IMR-90 (cell line): ENCODE results near the gene PIP4P1. TPM values are rescaled to one million over a fixed set of nuclear protein-coding genes. Genes with fewer than 3 reads are reported as not detected.

Source experiments
- ATAC-seq: fragments of 200-7000 bp; cut with Tn5 transposase; 2 replicates; pipeline ENCODE4 v1.9.1; 2020; ENCODE audit warnings: low read depth, mild to moderate bottlenecking, moderate library complexity
- BruUV-seq: library from RNA; stranded (reverse); fragments of 400-500 nt; replicated peaks from 2 replicates; lab custom pipeline; 2021; lab: Mats Ljungman, UMichigan
- CTCF ChIA-PET: fragments of 300-600 bp; formaldehyde crosslinking; extraction: SDS; loops from one replicate; lab custom pipeline; 2021; ENCODE audit warnings: antibody characterized with exemption; lab: Yijun Ruan, JAX
- POLR2A ChIA-PET: fragments of 300-600 bp; sonication (Branson Sonifier 250); formaldehyde crosslinking; loops from one replicate; lab custom pipeline; 2022; ENCODE audit warnings: antibody characterized with exemption; ENCODE audit not compliant: unreplicated experiment; lab: Charles Lee
- DNase-seq: peaks from one replicate; pipeline ENCODE4 v3.0.0; 2013
- H2AFZ ChIP-seq: replicated peaks from 2 replicates; pipeline ENCODE3; 2013; ENCODE audit warnings: low read length, mild to moderate bottlenecking; ENCODE audit not compliant: poor library complexity
- H2AK5ac ChIP-seq: 2 replicates; pipeline ENCODE4 v1.6.1; 2013; ENCODE audit warnings: low read depth, low read length, inconsistent platforms
- H2AK9ac ChIP-seq: replicated peaks from 2 replicates; pipeline ENCODE3; 2013; ENCODE audit warnings: mild to moderate bottlenecking, low read depth, low read length, moderate library complexity; ENCODE audit not compliant: poor library complexity
- H2BK120ac ChIP-seq: 2 replicates; pipeline ENCODE4 v1.6.1; 2013; ENCODE audit warnings: low read depth, low read length, inconsistent platforms
- H2BK15ac ChIP-seq: 3 replicates; pipeline ENCODE4 v1.6.1; 2013; ENCODE audit warnings: low read depth, low read length, inconsistent platforms
- H2BK20ac ChIP-seq: 2 replicates; pipeline ENCODE4 v1.6.1; 2013; ENCODE audit warnings: low read depth, mild to moderate bottlenecking, inconsistent platforms, low read length, moderate library complexity
- H2BK5ac ChIP-seq: 2 replicates; pipeline ENCODE4 v1.6.1; 2013; ENCODE audit warnings: mild to moderate bottlenecking, low read depth, low read length, inconsistent platforms; ENCODE audit not compliant: poor library complexity, severe bottlenecking
- H3K14ac ChIP-seq: replicated peaks from 2 replicates; pipeline ENCODE4 v1.6.1; 2013; ENCODE audit warnings: low read depth, low read length, inconsistent platforms
- H3K18ac ChIP-seq: 2 replicates; pipeline ENCODE4 v1.6.1; 2013; ENCODE audit warnings: low read depth, low read length, control low read depth
- H3K23ac ChIP-seq: 2 replicates; pipeline ENCODE4 v1.6.1; 2013; ENCODE audit warnings: low read depth, low read length, inconsistent platforms
- H3K27ac ChIP-seq: 2 replicates; pipeline ENCODE4 v1.5.1; 2013; ENCODE audit warnings: mild to moderate bottlenecking, control low read depth, low read length; ENCODE audit not compliant: insufficient read depth
- H3K27me3 ChIP-seq: 2 replicates; pipeline ENCODE4 v1.6.1; 2013; ENCODE audit warnings: low read length; ENCODE audit not compliant: control insufficient read depth, insufficient read depth
- H3K36me3 ChIP-seq: 2 replicates; pipeline ENCODE4 v1.6.1; 2013; ENCODE audit warnings: low read length, mixed read lengths; ENCODE audit not compliant: control insufficient read depth, insufficient read depth
- H3K4ac ChIP-seq: 2 replicates; pipeline ENCODE4 v1.6.1; 2013; ENCODE audit warnings: low read depth, low read length, inconsistent platforms
- H3K4me1 ChIP-seq: 2 replicates; pipeline ENCODE4 v1.6.1; 2013; ENCODE audit warnings: low read length, mixed read lengths; ENCODE audit not compliant: control insufficient read depth, insufficient read depth
- H3K4me2 ChIP-seq: 2 replicates; pipeline ENCODE4 v1.6.1; 2013; ENCODE audit warnings: low read depth, mild to moderate bottlenecking, control low read depth, low read length, moderate library complexity
- H3K4me3 ChIP-seq: 2 replicates; pipeline ENCODE4 v1.5.1; 2013; ENCODE audit warnings: low read depth, mild to moderate bottlenecking, control low read depth, low read length, moderate library complexity; ENCODE audit not compliant: insufficient read depth
- H3K56ac ChIP-seq: 2 replicates; pipeline ENCODE4 v1.6.1; 2013; ENCODE audit warnings: low read length, inconsistent platforms; ENCODE audit not compliant: insufficient read depth; ENCODE audit errors: extremely low read depth
- H3K79me1 ChIP-seq, 2 experiments: 2 replicates each; pipeline ENCODE4 v1.6.1; 2013; ENCODE audit warnings: low read length in 2 of 2, inconsistent platforms in 1 of 2, low read depth in 1 of 2
- H3K9ac ChIP-seq: 2 replicates; pipeline ENCODE4 v1.6.1; 2013; ENCODE audit warnings: low read depth, low read length, control low read depth
- H3K9me1 ChIP-seq: 2 replicates; pipeline ENCODE4 v1.6.1; 2013; ENCODE audit warnings: low read length, inconsistent platforms; ENCODE audit not compliant: insufficient read depth
- H3K9me3 ChIP-seq: 2 replicates; pipeline ENCODE4 v1.6.1; 2013; ENCODE audit warnings: low read length; ENCODE audit not compliant: control insufficient read depth, insufficient read depth
- H4K20me1 ChIP-seq: 2 replicates; pipeline ENCODE4 v1.6.1; 2013; ENCODE audit warnings: low read length, inconsistent platforms; ENCODE audit not compliant: insufficient read depth
- H4K5ac ChIP-seq: 2 replicates; pipeline ENCODE4 v1.6.1; 2013; ENCODE audit warnings: mild to moderate bottlenecking, low read depth, low read length, control low read depth
- H4K8ac ChIP-seq, 2 experiments: 2 replicates each; pipeline ENCODE4 v1.6.1; 2013; ENCODE audit warnings: low read depth in 2 of 2, low read length in 2 of 2, control low read depth in 1 of 2, inconsistent platforms in 1 of 2
- H4K91ac ChIP-seq: 2 replicates; pipeline ENCODE4 v1.6.1; 2013; ENCODE audit warnings: low read depth, low read length, inconsistent platforms; ENCODE audit not compliant: insufficient read depth
- BHLHE40 ChIP-seq: fragments of 150-350 bp; IDR thresholded peaks from 2 replicates; pipeline ENCODE4 v1.6.1; 2016; ENCODE audit warnings: mild to moderate bottlenecking, low read depth, low read length
- FOS ChIP-seq: fragments of 150-350 bp; IDR thresholded peaks from 2 replicates; pipeline ENCODE4 v1.6.1; 2016; ENCODE audit warnings: low read depth, low read length
- RAD21 ChIP-seq: IDR thresholded peaks from 2 replicates; pipeline ENCODE4 v1.6.1; 2012; ENCODE audit warnings: low read length, improper control_type of control experiment
- RCOR1 ChIP-seq: IDR thresholded peaks from 2 replicates; pipeline ENCODE4 v1.6.1; 2012; ENCODE audit warnings: mild to moderate bottlenecking, low read length, improper control_type of control experiment; ENCODE audit not compliant: insufficient replicate concordance
- RFX5 ChIP-seq: IDR thresholded peaks from 2 replicates; pipeline ENCODE4 v1.8.0; 2012; ENCODE audit warnings: low read depth, mild to moderate bottlenecking, low read length, moderate library complexity
- whole genome bisulfite sequencing, 2 experiments: methylation state at CpG; one replicate each; pipeline versions ENCODE4 v1.1.5 to v1.1.7; 2013; ENCODE audit warnings: missing lambda C conversion rate in 2 of 2; ENCODE audit not compliant: insufficient read length in 1 of 2; ENCODE audit errors: extremely low coverage in 2 of 2; 5-methylcytosine and 5-hydroxymethylcytosine counted together
- dilution Hi-C: fragments of 300-500 bp; cut with HindIII; formaldehyde crosslinking; loops from one replicate; pipeline ENCODE4 v1.14.3; 2018; ENCODE audit warnings: low sequenced_read_pairs; ENCODE audit not compliant: unreplicated experiment
- in situ Hi-C: fragments of 300-500 bp; cut with MboI; formaldehyde crosslinking; loops from 3 replicates; pipeline ENCODE4 v1.14.3; 2019; ENCODE audit warnings: low sequenced_read_pairs, inconsistent platforms, mixed read lengths
- intact Hi-C: fragments of 100-400 bp; cut with micrococcal nuclease; formaldehyde crosslinking; loops from 2 replicates; pipeline ENCODE4 v1.10.0; 2022
- polyA plus RNA-seq, 3 experiments: library from polyadenylated mRNA; depleted of rRNA; stranded (reverse); fragments of >200 nt; gene quantifications; 2 replicates each; pipeline ENCODE4 v1.2.3, GENCODE V29; 2012; ENCODE audit warnings: low replicate concordance in 1 of 3
- total RNA-seq: library from RNA; depleted of rRNA; stranded (reverse); fragments of >200 nt; gene quantifications from 2 replicates; pipeline ENCODE4 v1.2.3, GENCODE V29; 2012
- TF ChIP-seq, protein P1 (sequence below): fragments of 150-350 bp; IDR thresholded peaks from 2 replicates; pipeline ENCODE4 v1.6.1; 2016; ENCODE audit warnings: low read depth, mild to moderate bottlenecking, low read length, moderate library complexity, borderline replicate concordance

Gene PIP4P1
- total and polyA plus RNA-seq, 2 of the 4 experiments (the other 2 are of a cell fraction), result 15.2 to 27.8 TPM

DNA sequence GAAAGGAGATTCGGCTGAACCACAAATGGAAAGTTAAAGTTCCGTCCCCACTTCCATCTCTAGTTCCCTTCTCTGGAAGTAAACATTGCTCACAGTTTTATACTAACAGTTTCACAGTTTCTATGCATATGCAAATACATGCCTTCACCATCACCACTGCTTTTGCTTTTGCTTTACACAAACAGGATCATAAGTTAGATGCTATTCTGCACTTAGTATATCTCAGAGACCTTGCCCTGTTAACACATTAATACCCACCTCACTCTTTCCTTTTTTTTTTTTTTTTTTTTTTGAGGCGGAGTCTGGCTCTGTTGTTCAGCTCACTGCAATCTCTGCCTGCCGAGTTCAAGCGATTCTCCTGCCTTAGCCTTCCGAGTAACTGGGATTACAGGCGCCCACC, 48.8 kb downstream of the PIP4P1 start:
- Histone ChIP-seq H4K91ac (no peak overlapping the region), H3K27ac (peak overlapping the region; percentile 98), H4K5ac (peak overlapping the region; percentile 27; the same call in 1 of the 2 replicates), H2AK5ac (no peak overlapping the region), H4K8ac (peak overlapping the region; percentile 81 to 90; a peak in 2 of 4 replicates), H3K36me3 (peaks cover 9% of the 10 kb centered on the region), H3K9ac (peak overlapping the region; percentile 86), H3K27me3 (no peaks in the 10 kb centered on the region), H3K14ac (peak overlapping the region; percentile 86; the same call in 1 of the 2 replicates), H2BK5ac (peak overlapping the region; percentile 89), H3K9me3 (no peaks in the 10 kb centered on the region), H3K18ac (peak overlapping the region; percentile 24; the same call in 1 of the 2 replicates), H4K20me1 (no peaks in the 10 kb centered on the region), H3K4me1 (peaks cover 6% of the 10 kb centered on the region), H3K23ac (peak overlapping the region; percentile 41; the same call in 1 of the 2 replicates), H3K56ac (peak overlapping the region; percentile 68; the same call in 1 of the 2 replicates), H3K9me1 (peaks cover 4% of the 10 kb centered on the region; the same call in 1 of the 2 replicates), H2AFZ (no peak overlapping the region), H3K4me2 (peak overlapping the region; percentile 95), H2AK9ac (no peak overlapping the region), H2BK15ac (no peak overlapping the region), H3K4me3 (peak overlapping the region; percentile 79), H2BK20ac (no peak overlapping the region; the same call in 1 of the 2 replicates), H3K79me1 (peaks cover 4 to 34% of the 10 kb centered on the region in 2 experiments; a peak in 3 of 4 replicates), H2BK120ac (peak overlapping the region; percentile 59; the same call in 1 of the 2 replicates), H3K4ac (no peak overlapping the region; the same call in 1 of the 2 replicates)
- dilution Hi-C loops, result no loop called here
- no peak for DNase-seq
- CTCF ChIA-PET, result interaction anchor here (0.6 kb wide), 1 partner anchor 218 kb away, joined by 5 read pairs; no protein-coding TSS in a partner anchor
- no CpG with 5 or more reads among the region's 7 CpGs for WGBS, 2 experiments
- POLR2A ChIA-PET, result interaction anchor here (0.6 to 0.7 kb wide), 2 partner anchors 23 to 49 kb away, joined by 7 to 18 read pairs; partner anchors contain the start of gene PIP4P1
- BruUV-seq, result no TSS peak
- in situ Hi-C loops, result loop anchor here (5.0 to 10.0 kb wide), 2 partner anchors 200 to 272 kb away; partner anchors contain the start of genes ANG and RNASE4
- TF ChIP-seq FOS (no peak), RCOR1 (no peak), BHLHE40 (no peak), RAD21 (no peak), RFX5 (no peak)
- TF ChIP-seq, protein P1, sequence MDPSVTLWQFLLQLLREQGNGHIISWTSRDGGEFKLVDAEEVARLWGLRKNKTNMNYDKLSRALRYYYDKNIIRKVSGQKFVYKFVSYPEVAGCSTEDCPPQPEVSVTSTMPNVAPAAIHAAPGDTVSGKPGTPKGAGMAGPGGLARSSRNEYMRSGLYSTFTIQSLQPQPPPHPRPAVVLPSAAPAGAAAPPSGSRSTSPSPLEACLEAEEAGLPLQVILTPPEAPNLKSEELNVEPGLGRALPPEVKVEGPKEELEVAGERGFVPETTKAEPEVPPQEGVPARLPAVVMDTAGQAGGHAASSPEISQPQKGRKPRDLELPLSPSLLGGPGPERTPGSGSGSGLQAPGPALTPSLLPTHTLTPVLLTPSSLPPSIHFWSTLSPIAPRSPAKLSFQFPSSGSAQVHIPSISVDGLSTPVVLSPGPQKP, result no peak
- ATAC-seq, result peak; percentile 4
- intact Hi-C loops, result loop anchor here (1.0 to 2.0 kb wide), 3 partner anchors 44 to 270 kb away; partner anchors contain the start of gene PARP2
